Measurements from ENCODE around the gene TRPM3. TPM values are rescaled to one million over a fixed set of nuclear protein-coding genes. Genes with fewer than 3 reads are reported as not detected.

Gene TRPM3
- total RNA-seq, 1 experiment from 2014 or later, result not detected

DNA sequence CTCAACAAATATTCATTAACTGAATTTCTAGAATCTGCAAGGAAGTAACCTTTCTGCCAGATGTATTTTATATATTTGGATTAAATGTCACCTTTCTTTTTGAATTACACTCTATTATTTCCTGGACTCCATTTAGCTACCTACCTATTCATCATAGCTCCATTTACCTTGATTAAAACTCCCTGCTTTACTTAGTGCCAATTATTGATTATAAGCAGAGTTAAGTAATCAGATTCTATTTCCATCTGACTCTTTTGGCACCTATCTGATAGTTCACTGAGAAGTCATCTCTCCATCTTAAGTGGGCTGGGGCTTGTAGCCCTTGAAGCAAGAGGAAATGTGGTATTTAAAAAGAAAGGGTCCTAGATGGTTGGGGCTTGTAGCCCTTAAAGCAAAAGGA is 88.6 kb downstream of the TRPM3 start:
- CTCF ChIA-PET, result no interaction called here
- intact Hi-C loops (cut with micrococcal nuclease; ENCODE audit: unreplicated experiment), result no loop called here
- no peaks in the 10 kb centered on the region for H3K27me3 ChIP-seq (replicated peaks; ENCODE audit: control insufficient read depth, insufficient read depth, low read length)

DNA sequence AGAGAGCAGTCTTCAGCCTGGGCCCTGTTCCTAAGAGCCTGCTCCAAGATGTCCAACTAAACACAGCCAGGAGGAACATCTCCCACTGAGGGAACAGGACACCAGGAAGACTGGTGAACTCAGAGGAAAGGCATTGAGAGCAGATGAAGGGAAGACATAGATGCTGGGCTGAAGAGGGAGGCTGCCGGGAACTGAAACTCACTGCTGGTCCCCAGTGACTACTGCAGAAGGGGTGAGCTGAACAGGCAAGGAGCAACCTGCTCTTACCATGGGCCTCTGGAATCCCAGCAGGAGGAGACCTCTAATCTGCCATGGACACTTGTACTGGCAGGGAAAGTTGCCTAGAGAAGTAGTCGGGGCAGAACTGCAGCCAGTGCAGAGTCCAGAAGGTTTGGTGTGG is 95.7 kb downstream of the TRPM3 start:
- Histone ChIP-seq H3K27me3 (replicated peaks; ENCODE audit: control insufficient read depth, insufficient read depth, low read length) (no peaks in the 10 kb centered on the region), H3K4me1 (no peaks in the 10 kb centered on the region), H3K4me3 (ENCODE audit: low read depth, low read length) (no peak overlapping the region), H3K9me3 (no peaks in the 10 kb centered on the region), H3K36me3 (ENCODE audit: control insufficient read depth, insufficient read depth, low read length) (no peaks in the 10 kb centered on the region)
- TF ChIP-seq, protein P1, sequence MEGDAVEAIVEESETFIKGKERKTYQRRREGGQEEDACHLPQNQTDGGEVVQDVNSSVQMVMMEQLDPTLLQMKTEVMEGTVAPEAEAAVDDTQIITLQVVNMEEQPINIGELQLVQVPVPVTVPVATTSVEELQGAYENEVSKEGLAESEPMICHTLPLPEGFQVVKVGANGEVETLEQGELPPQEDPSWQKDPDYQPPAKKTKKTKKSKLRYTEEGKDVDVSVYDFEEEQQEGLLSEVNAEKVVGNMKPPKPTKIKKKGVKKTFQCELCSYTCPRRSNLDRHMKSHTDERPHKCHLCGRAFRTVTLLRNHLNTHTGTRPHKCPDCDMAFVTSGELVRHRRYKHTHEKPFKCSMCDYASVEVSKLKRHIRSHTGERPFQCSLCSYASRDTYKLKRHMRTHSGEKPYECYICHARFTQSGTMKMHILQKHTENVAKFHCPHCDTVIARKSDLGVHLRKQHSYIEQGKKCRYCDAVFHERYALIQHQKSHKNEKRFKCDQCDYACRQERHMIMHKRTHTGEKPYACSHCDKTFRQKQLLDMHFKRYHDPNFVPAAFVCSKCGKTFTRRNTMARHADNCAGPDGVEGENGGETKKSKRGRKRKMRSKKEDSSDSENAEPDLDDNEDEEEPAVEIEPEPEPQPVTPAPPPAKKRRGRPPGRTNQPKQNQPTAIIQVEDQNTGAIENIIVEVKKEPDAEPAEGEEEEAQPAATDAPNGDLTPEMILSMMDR (IDR thresholded peaks at IDR 0.05; ENCODE audit: insufficient read depth in 1 of 2, low read depth in 1 of 2, low read length in 1 of 2, severe bottlenecking in 1 of 2, unreplicated experiment in 1 of 2), result no peak
- Mint-ChIP-seq H3K4me3 (ENCODE audit: unreplicated experiment) (no peak overlapping the region), H3K36me3 (ENCODE audit: insufficient read depth, unreplicated experiment) (no peaks in the 10 kb centered on the region), H3K27me3 (ENCODE audit: insufficient read depth, unreplicated experiment) (no peaks in the 10 kb centered on the region), H3K9me3 (ENCODE audit: unreplicated experiment) (no peaks in the 10 kb centered on the region), H3K27ac (ENCODE audit: unreplicated experiment) (no peak overlapping the region), H3K4me1 (ENCODE audit: low read depth, unreplicated experiment) (no peaks in the 10 kb centered on the region)
- no TSS peak for BruUV-seq (replicated peaks)
- DNase-seq, result no peak
- ChIA-PET POLR2A (no interaction called here), CTCF (no interaction called here)
- intact Hi-C loops (cut with micrococcal nuclease; ENCODE audit: unreplicated experiment), result no loop called here

More for the DNA sequence above, 88.6 kb downstream of the TRPM3 start:
- TF ChIP-seq, protein P1 (IDR thresholded peaks at IDR 0.05; ENCODE audit: insufficient read depth in 1 of 2, low read depth in 1 of 2, low read length in 1 of 2, severe bottlenecking in 1 of 2, unreplicated experiment in 1 of 2), result no peak
- Mint-ChIP-seq H3K36me3 (ENCODE audit: insufficient read depth, unreplicated experiment) (no peaks in the 10 kb centered on the region), H3K27ac (ENCODE audit: unreplicated experiment) (no peak overlapping the region), H3K27me3 (ENCODE audit: insufficient read depth, unreplicated experiment) (no peaks in the 10 kb centered on the region), H3K4me3 (ENCODE audit: unreplicated experiment) (no peak overlapping the region), H3K4me1 (ENCODE audit: low read depth, unreplicated experiment) (no peaks in the 10 kb centered on the region), H3K9me3 (ENCODE audit: unreplicated experiment) (no peaks in the 10 kb centered on the region)
- Histone ChIP-seq H3K9me3 (no peaks in the 10 kb centered on the region), H3K36me3 (ENCODE audit: control insufficient read depth, insufficient read depth, low read length) (no peaks in the 10 kb centered on the region), H3K4me3 (ENCODE audit: low read depth, low read length) (no peak overlapping the region), H3K4me1 (no peaks in the 10 kb centered on the region)
- no peak for DNase-seq
- no TSS peak for BruUV-seq (replicated peaks)
- POLR2A ChIA-PET, result no interaction called here

DNA sequence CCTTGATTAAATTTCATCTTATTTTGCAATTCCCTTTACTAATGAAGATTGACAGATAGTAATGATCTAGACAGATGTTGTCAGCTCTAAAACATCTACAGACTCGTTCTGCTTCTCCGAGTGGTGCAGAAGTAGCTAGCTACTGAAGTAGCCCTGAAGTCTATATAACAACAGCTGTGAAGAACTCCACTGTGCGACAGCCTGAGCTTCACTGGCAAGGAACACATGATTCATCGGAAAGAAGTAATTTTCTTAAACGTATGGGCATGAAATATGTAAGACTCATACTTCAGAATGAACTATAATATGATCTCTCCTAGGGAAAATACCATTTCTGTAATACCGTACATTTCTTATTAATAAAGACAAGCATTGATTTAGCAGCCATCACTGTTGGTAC is 96.2 kb downstream of the TRPM3 start:
- Histone ChIP-seq H3K9me3 (no peaks in the 10 kb centered on the region), H3K4me3 (ENCODE audit: low read depth, low read length) (no peak overlapping the region), H3K27me3 (replicated peaks; ENCODE audit: control insufficient read depth, insufficient read depth, low read length) (no peaks in the 10 kb centered on the region), H3K4me1 (no peaks in the 10 kb centered on the region), H3K36me3 (ENCODE audit: control insufficient read depth, insufficient read depth, low read length) (no peaks in the 10 kb centered on the region)
- no TSS peak for BruUV-seq (replicated peaks)
- Mint-ChIP-seq H3K4me3 (ENCODE audit: unreplicated experiment) (no peak overlapping the region), H3K4me1 (ENCODE audit: low read depth, unreplicated experiment) (no peaks in the 10 kb centered on the region), H3K27ac (ENCODE audit: unreplicated experiment) (no peak overlapping the region), H3K27me3 (ENCODE audit: insufficient read depth, unreplicated experiment) (no peaks in the 10 kb centered on the region), H3K36me3 (ENCODE audit: insufficient read depth, unreplicated experiment) (no peaks in the 10 kb centered on the region), H3K9me3 (ENCODE audit: unreplicated experiment) (no peaks in the 10 kb centered on the region)
- TF ChIP-seq, protein P1 (IDR thresholded peaks at IDR 0.05; ENCODE audit: insufficient read depth in 1 of 2, low read depth in 1 of 2, low read length in 1 of 2, severe bottlenecking in 1 of 2, unreplicated experiment in 1 of 2), result no peak
- DNase-seq, result no peak
- CTCF ChIA-PET, result no interaction called here
- POLR2A ChIA-PET, result no interaction called here
- intact Hi-C loops (cut with micrococcal nuclease; ENCODE audit: unreplicated experiment), result no loop called here
